NT2/D1 (cell line): ENCODE data around the gene COL20A1.

Source experiments
- SUZ12 ChIP-seq: IDR thresholded peaks from 2 replicates; pipeline ENCODE4 v1.6.1; 2011; ENCODE audit not compliant: insufficient read length, insufficient read depth; ENCODE audit errors: extremely low read depth
- YY1 ChIP-seq: IDR thresholded peaks from 2 replicates; pipeline ENCODE4 v1.6.1; 2011; ENCODE audit not compliant: insufficient read length, insufficient read depth
- ZNF274 ChIP-seq: IDR thresholded peaks from 2 replicates; pipeline ENCODE4 v1.6.1; 2011; ENCODE audit warnings: mild to moderate bottlenecking, low read depth, low read length

- TF ChIP-seq YY1 (no peak), SUZ12 (no peak), ZNF274 (no peak)
These were observed 26.4 kb downstream of the COL20A1 start for GRCh38 chr20:63319164-63320040.
